HuH-7 (cell line): Measurements from ENCODE around the gene EIF3J.
"Not testable (repeated sequence)": the region's sequence is repeated elsewhere in the genome, so short reads cannot be mapped to it uniquely, and the experiment has no call there.

Experiments used
- DNase-seq: peaks from one replicate; pipeline ENCODE4 v3.0.0; 2011; ENCODE audit warnings: low spot score

EIF3J gene

GRCh38 chr15:44542596-44542995 lies 5.6 kb downstream of the EIF3J start:
- no peak for DNase-seq

GRCh38 chr15:44544745-44545144 lies 7.8 kb downstream of the EIF3J start:
- DNase-seq, result not testable (repeated sequence)

GRCh38 chr15:44545913-44546802 lies 9.2 kb downstream of the EIF3J start:
- DNase-seq, result no peak

- DNase-seq, result not testable (repeated sequence)
These were observed 12.2 kb downstream of the EIF3J start for GRCh38 chr15:44549152-44549551.

GRCh38 chr15:44550256-44550655 lies 13.3 kb downstream of the EIF3J start:
- no peak for DNase-seq

GRCh38 chr15:44550734-44551133 lies 13.8 kb downstream of the EIF3J start:
- DNase-seq, result no peak

GRCh38 chr15:44554934-44555723 lies 18.2 kb downstream of the EIF3J start:
- no peak for DNase-seq

GRCh38 chr15:44560926-44561325 lies 24.0 kb downstream of the EIF3J start:
- DNase-seq, result not testable (repeated sequence)

- DNase-seq, result no peak
These were observed 28.6 kb downstream of the EIF3J start for GRCh38 chr15:44565387-44566154.

- no peak for DNase-seq
These were observed 29.2 kb downstream of the EIF3J start for GRCh38 chr15:44566155-44566540.

GRCh38 chr15:44568338-44568737 lies 31.4 kb downstream of the EIF3J start:
- DNase-seq, result no peak

- no peak for DNase-seq
These were observed 32.4 kb downstream of the EIF3J start for GRCh38 chr15:44569316-44569715.

GRCh38 chr15:44570361-44570760 lies 33.4 kb downstream of the EIF3J start:
- no peak for DNase-seq

- DNase-seq, result no peak
These were observed 36.4 kb downstream of the EIF3J start for GRCh38 chr15:44573386-44573785.

GRCh38 chr15:44574734-44575133 lies 37.8 kb downstream of the EIF3J start:
- DNase-seq, result no peak

- DNase-seq, result no peak
These were observed 43.2 kb downstream of the EIF3J start for GRCh38 chr15:44580105-44580504.

GRCh38 chr15:44584162-44584749 lies 47.3 kb downstream of the EIF3J start:
- DNase-seq, result peak; percentile 28

- DNase-seq, result no peak
These were observed 48.7 kb downstream of the EIF3J start for GRCh38 chr15:44585633-44586032.

- DNase-seq, result no peak
These were observed 51.6 kb downstream of the EIF3J start for GRCh38 chr15:44588541-44588940.

GRCh38 chr15:44591326-44591725 lies 54.4 kb downstream of the EIF3J start:
- DNase-seq, result no peak

GRCh38 chr15:44593042-44593736 lies 56.2 kb downstream of the EIF3J start:
- no peak for DNase-seq
